COLO668 (cell line): ENCODE data around the gene SLC44A5.
"Not testable (repeated sequence)": the region's sequence is repeated elsewhere in the genome, so short reads cannot be mapped to it uniquely, and the experiment has no call there.

Experiments used
- DNase-seq: peaks from one replicate; lab custom pipeline; 2025; ENCODE audit not compliant: unreplicated experiment; lab: John Stamatoyannopoulos, UW

The SLC44A5 gene

DNA sequence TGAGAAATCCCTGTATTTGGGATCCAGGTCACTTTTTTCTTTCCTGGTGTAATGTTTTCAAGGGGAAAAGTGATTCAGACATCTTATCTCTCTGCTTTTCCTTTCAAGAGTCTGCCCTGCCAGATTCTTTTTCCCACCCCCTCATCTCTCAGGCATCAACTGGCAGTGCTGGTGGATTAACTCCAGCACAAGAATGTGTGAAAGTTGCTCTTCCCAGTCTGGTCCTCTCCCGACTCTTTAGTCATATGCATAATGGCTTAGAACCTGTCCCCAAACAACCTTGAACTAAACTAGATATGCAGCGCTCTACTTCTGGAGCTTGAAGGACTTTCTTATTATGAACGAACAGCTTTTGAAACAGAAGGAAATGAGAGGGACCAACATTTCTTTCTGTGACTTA lies 88.5 kb downstream of the SLC44A5 start:
- no peak for DNase-seq

DNA sequence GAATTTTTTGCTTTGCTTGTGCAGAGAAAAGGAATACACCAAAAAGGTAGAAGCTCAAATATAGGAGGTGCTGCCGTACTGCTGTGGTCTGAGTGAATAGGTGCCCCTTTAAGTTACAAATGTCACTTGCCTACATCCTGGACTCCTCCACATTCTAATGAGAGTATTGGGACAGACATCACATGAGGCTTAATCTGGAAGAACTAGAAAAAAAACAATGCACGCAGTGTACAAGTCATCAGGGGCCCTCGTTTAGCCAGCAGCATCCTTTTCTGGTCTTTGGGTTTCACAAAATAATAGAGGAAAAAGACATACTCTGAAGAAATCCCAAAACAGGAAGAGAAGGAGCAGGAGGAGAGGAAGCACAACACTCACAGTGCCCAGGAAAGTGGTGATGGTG lies 89.3 kb downstream of the SLC44A5 start:
- DNase-seq, result no peak

DNA sequence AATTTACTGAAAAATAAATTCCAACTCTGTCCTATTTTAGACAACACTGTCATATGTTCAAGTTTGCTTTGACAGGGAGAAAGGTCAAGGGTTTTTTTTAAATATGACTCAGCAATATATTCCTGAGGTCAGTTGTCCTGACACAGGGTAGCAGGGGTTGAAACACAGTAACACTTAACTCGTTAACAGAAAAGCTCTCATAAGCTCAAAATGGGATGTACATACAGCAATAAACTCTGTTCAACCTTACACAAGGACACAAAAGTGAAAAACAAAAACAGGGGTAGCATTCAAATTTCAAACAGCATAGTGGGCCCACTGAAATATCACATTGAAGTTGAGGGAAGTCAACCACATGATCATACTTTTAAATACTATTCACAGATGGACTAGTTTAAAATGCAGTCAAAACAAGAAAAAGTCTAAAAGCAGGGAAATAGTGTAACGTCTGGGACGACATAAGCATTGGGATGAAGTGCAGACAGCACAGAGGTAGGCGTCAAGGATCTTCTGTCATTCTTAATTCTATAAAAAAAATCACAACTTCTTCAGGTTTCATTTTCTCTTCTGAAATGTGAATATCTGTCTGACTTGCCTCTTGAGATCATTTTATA lies 89.9 kb downstream of the SLC44A5 start:
- no peak for DNase-seq

DNA sequence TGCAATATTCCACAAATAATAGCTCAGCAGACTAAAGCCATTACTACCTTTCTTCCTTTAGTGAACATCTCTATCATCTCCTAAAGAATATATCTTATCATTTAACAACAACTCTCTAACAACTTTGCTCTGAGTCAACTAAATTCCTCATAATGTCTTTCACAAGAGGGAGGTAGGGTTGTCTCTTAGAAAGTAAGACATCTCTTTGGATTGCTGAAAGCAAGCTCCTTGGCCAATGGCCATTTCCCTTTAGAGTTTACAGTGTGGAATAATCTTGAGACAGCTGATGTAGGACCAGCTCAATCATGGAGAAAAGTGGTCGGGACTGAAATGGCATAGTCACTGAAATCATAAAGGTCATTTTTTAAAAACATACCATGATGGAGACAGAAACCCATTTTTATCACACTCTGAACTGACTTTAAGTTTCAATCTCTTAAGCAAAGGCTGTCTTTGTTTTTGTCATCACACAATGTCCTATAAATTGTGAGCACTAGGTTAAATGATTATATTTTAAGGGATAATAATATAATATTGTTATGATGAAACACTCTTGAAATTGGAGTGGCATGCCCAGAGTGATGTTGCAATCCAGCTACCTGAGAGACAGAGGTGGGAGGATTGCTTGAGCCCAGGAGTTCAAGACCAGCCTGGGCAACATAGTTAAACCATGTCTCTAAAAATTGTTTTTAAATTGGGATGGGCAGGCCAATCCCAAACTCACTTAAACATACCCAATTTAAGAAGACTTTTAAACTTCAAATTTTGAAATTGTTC lies 91.1 kb downstream of the SLC44A5 start:
- no peak for DNase-seq

DNA sequence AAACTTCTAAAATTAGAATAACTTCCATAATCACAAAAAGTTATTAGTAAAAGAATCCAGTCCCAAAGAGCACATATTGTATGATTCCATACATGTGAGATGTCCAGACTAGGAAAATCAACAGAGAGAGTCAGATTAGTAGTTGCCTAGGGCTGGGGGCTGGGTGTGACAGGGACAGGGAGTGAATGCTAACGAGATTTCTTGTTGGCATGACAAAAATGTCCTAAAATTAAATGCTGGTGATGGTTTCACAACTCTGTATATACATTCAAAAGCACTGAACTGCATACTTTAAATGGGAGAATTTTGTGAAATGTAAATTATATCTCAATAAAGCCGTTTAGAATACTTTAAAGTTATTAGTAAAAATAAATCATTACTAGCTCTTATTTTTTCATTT lies 92.2 kb downstream of the SLC44A5 start:
- no peak for DNase-seq

DNA sequence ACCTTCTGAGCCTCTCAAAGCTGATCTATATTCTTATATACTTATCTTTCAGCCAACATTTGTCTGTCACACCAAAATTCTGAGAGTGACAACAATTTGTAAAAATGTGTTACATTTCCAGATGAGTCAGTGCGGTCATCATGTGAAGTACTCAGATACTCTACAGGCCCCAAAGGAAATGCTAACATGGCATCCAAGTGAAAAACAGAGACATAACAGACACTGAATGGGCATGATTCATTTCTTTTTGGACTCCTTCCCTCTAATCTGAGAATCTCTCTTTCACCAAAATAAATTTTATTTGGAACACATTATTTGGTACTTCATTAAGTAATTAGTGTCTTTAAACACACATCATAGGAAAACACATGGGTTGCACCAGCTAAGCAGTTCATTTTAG lies 96.6 kb downstream of the SLC44A5 start:
- DNase-seq, result no peak

DNA sequence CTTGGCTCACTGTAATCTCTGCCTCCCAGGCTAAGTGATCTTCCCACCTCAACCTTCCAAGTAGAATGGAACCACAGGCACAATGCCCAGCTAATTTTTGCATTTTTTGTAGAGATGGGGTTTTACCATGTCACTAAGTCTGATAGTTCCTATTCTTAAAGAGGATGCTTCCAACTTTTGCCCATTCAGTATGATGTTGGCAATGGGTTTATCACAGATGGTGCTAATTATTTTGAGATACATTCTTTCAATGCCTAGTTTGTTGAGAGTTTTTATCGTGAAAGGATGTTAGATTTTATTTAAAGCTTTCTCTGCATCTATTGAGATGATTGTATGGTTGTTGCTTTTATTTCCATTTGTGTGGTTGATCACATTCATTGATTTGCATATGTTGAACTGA lies 103.9 kb downstream of the SLC44A5 start:
- no peak for DNase-seq

DNA sequence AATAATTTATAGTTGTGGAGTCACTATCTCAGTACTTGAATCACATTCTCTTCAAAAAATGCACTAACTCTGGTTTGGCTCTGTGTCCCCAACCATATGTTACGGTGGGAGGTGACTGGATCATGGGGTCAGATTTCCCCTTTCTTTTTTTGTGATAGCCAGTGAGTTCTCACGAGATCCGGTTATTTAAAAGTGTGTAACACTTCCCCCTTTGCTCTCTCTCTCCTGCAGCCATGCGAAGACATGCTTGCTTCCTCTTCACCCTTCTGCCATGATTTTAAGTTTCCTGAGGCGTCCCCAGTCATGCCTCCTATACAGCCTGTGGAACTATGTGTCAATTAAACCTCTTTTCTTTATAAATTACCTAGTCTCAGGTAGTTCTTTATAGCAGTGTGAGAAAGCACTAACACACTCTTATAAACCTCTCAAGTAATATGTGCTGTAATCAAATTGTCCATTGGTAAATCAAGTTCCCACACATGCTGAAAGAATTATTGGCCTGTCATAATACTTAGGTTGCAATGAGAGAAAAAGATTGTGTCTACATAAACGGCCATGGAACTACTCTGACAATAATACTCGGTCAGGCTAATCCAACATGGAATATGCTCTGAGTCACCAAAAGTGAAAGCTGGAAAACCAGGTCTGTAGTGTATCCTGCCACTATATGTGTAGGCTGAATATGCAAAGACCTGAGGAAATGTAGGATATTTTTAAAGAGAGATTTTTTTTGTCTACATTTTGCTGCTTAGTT lies 107.5 kb downstream of the SLC44A5 start:
- DNase-seq, result no peak

DNA sequence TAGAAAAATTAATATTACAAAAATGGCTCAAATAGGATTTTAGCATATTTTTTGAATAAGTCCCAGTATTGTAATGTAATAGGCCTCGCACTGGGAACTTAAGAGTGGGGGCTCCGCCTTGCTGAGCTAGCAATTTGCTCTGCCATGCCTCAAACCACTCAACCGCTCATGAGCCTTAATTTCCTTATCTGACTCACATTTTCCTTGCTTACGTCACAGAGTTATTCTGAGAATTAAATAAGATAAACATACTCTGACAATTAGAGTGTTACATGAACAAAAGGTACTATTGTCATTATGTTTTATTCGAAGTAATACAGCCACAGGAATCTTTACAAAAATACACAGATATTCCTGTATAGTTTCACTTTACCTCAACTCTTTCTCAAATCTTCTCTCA lies 108.1 kb downstream of the SLC44A5 start:
- no peak for DNase-seq

DNA sequence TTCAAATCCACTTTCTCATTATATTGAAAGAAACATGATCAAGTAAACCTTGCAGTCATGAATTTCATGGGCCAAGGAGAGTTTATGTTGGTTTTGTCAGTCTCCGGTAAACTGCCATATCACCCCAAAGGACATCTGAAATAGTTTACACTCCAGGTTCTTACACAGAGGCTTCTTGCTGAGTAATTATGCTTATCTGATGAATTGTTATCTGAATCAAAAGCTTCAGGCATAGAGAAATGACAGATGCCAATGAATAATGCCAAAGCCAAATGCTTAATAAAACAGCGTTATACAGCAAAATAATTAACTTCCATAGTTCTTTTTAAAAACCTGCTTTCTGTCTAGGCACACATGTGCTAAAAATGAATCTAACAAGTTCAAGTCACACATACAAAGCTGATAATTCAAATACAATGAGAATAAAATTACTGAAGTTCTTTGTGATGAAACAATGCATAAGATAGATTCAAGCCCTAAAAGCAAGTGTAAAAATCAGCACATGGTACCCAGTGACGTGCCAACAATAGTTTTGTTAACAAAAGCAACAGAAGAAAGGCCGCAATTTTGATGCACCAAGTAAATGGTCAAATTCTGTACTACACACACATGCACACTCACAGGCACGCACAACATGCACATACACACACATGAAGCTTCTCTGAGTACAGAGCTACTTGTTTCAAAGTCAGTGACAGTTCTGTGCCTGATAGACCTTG lies 109.2 kb downstream of the SLC44A5 start:
- DNase-seq, result no peak

DNA sequence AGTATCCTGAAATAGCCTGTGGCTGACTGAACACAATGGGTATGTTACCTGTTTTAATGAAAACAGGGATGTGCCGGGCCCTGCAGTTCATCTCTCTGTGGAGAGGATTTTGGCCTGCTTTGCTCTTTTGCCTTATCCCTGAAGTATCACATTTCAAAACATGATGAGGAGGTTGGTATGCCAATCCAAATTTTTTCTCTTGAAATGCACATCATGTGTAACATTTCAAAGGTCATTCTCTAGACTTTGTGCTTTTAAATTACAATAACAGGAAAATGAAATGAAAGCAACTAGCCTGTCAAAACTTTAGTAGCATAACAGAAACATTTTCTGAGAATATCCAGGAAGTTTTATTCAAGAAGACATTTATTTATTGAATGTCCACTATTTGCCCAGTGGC lies 118.9 kb downstream of the SLC44A5 start:
- DNase-seq, result no peak

DNA sequence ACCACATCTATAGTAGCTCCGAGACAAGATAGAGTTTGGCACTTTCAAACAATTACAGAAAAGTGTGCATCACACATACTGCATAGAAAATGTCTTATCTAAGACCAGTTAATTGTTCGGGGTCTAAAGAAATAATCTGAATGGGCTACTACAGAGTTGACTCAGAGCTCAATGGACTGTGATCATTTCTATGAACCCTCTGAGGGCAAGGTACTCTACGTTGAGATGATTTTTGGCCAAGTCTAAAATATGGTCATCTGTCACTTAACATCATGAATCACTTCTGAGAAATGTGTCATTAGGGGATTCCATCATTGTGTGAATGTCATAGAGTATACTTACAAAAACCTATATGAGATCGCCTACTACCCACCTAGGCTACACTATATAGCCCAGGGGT lies 123.5 kb downstream of the SLC44A5 start:
- no peak for DNase-seq

DNA sequence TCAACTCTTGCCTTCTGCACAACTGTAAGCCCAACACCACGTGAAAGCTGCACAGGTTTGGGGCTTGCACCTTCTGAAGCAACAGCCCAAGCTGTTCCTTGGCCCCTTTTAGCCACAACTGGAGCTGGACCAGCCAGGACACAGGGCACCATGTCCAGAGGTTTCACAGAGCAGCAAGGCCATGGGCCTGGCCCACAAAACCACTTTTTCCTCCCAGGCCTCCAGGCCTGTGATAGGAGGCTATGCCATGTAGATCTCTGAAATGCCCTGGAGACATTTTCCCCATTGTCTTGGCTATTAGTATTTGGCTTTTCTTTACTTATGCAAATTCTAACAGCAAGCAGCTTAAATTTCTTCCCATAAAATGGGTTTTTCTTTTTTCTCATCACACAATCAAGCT lies 126.1 kb downstream of the SLC44A5 start:
- DNase-seq, result no peak

DNA sequence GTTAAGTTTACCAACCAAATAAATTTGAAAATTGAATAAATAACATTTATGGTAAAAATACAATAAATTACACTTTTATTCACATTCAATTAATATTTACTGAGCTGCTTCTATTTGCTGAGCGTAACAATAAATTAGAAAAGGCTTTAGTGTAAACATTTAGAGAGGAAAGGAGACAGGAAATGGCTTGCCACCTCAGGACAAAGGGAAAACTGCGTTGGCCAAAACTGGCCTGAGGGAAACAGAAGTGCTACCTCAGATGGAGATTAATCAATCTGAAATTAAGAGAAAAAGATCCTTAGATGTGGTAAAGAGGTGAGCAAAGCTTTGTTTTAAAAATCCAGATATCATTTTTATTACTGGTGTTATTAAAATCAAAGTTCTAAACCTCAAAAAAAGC lies 128.0 kb downstream of the SLC44A5 start:
- DNase-seq, result peak; percentile 25

DNA sequence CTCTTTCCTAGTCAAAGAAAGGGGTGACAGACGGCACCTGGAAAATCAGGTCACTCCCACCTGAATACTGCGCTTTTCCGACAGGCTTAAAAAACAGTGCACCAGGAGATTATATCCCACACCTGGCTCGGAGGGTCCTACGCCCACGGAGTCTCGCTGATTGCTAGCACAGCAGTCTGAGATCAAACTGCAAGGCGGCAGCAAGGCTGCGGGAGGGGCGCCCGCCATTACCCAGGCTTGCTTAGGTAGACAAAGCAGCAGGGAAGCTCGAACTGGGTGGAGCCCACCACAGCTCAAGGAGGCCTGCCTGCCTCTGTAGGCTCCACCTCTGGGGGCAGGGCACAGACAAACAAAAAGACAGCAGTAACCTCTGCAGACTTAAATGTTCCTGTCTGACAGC lies 134.4 kb downstream of the SLC44A5 start:
- not testable (repeated sequence) for DNase-seq

DNA sequence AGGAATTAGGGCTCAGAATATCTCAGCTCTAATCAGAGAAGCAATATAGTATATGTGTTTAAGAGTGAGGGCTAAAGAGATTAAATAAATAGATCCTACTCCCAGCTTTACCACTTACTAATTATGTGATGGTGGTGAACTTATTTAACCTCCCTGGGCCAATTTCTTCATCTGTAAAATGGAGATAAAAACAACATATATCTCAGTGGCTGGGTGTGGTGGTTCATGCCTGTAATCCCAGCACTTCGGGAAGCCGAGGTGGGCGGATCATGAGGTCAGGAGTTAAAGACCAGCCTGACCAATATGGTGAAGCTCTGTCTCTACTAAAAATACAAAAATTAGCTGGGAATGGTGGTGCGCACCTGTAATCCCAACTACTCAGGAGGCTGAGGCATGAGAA lies 135.2 kb downstream of the SLC44A5 start:
- no peak for DNase-seq

DNA sequence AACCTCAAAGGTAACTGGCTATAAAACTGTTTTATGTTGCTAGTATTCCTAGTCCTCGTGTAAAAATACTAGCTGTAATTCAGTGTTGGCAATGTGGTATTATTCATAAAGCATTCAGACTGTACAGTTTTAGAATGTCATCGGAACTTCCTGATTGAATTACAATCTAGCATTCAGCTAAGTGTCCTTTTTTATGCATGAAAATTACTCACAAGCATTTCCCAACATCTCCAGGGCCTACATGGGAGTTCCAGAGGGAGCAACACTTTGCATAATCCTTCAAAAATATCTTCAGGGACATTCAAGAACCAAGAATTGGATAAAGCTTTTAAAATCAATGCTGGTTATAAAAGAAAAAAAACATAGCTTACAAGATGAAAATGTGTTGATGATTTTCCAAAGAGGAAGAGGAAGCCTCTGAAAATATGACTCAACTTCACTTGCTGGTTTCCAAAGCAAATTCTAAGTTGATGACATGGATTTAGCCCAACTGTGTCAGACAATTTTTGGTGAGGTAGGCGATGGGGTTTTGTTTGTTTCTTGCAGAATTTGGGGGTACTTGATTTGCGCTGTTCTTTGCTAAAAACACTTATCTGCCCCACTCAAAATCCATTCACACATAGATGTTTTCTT lies 137.8 kb downstream of the SLC44A5 start:
- no peak for DNase-seq

DNA sequence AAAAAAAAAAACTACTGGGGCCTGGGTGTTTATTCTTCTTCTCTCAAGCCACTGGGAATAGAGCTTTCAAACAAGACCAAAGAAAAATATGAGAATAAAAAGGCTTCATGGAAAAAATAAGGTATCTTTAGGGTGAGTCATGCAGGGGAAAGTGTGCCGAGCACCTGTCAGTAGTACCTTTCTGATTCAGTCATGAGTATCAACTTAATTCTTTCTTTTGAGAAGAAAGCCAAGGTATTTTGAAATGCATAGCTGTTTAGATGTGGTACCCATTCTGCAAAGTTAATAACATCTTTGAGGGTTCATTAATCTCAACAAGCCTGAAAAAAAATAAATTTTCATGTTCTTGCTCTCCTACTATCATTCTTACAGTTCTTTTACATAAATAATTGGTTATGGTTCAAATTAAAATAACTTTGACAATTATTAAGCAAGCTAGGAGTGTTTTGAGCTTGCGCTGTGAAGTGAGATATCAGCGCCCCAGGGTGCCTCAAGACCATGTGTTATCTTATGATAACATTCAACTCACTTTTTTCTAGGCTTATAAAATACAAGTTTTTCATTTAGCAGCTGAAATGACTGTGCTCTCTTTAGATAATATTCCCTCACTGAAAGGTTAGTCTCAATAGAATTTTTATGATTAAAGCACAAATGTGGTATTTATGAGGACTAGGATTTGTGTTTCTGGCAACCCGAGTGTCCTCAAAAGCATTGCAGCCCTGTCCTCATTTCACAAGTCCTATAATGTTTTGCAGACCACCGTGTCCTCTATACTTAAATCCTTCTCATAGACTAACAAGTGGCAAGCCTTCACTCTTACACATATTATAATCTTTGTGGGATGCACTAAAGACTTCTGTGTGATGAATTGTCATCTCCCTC lies 138.6 kb downstream of the SLC44A5 start:
- no peak for DNase-seq

DNA sequence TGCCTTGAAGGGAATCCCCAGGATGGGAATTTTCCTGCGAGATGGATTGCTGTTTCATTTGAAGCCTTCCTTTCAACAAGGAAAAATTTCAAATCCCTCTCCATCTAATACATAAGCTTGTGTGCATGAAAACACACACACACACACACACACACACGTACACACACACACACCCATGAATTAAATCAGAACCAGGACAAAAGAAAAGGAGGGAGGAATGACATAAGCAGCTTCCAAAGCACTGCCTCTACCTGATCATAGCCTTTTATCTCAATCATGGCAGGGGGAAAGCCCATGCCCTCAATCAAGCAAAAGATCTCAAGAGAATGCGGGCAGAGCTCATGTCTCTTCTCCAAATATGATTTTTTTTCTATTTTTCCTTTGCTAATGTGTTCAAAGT lies 139.7 kb downstream of the SLC44A5 start:
- no peak for DNase-seq

DNA sequence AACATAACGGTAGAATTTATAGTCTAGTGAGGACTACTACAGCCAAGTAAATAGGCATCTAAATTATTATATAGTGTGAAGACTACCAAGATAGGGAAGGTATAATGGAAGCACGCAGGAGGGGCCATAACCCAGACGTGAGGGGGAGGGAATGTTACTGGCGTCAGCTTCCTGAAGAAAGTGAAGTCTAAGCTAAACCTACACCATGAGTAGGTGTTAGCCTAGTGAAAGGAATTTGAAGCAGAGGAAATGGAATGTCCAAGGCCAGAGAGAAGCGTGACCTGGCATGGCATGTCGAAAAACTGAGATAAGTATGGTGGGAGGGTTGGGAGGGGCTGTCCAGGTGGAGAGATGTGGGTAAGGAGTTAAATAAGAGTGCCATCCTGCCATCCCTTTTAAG lies 140.5 kb downstream of the SLC44A5 start:
- DNase-seq, result no peak
